Lung (tissue), 12 donors: Measurements from ENCODE around the gene MAGI2. TPM values are rescaled to one million over a fixed set of nuclear protein-coding genes. Genes with fewer than 3 reads are reported as not detected.
A peak's percentile ranks its signal among the peaks of the same experiment; 100 is the strongest.

Experiments used
- ATAC-seq: fragments of 200-7000 bp; cut with Tn5 transposase; one replicate; pipeline ENCODE4 v1.9.1; 2020; ENCODE audit warnings: moderate number of reproducible peaks; ENCODE audit not compliant: insufficient read depth, low FRiP score
- DNase-seq, 3 donors: peaks; one replicate each; pipeline ENCODE4 v3.0.0-alpha.2; 2013 to 2017
- H3K27ac ChIP-seq, 2 donors: one replicate each; pipeline ENCODE4 v1.5.1; 2013; ENCODE audit warnings: mild to moderate bottlenecking in 2 of 2, moderate library complexity in 2 of 2, control low read depth in 1 of 2, inconsistent platforms in 1 of 2, low read depth in 1 of 2, low read length in 1 of 2
- H3K27me3 ChIP-seq, 3 donors: one replicate each; pipeline ENCODE4 v1.5.1; 2013; ENCODE audit warnings: low read length in 2 of 3; ENCODE audit not compliant: control insufficient read depth in 3 of 3, insufficient read depth in 3 of 3
- H3K36me3 ChIP-seq, 4 donors: one replicate each; pipeline ENCODE4 v1.5.1; 2013; ENCODE audit warnings: low read length in 4 of 4, mild to moderate bottlenecking in 1 of 4, moderate library complexity in 1 of 4; ENCODE audit not compliant: control insufficient read depth in 4 of 4, insufficient read depth in 4 of 4
- H3K4me1 ChIP-seq, 5 donors: one replicate each; pipeline ENCODE4 v1.5.1; 2013; ENCODE audit warnings: low read length in 5 of 5, mild to moderate bottlenecking in 2 of 5, moderate library complexity in 1 of 5; ENCODE audit not compliant: control insufficient read depth in 5 of 5, insufficient read depth in 5 of 5
- H3K4me3 ChIP-seq: one replicate; pipeline ENCODE4 v1.5.1; 2013; ENCODE audit warnings: mild to moderate bottlenecking, control low read depth, moderate library complexity
- H3K9ac ChIP-seq, 2 donors: one replicate each; pipeline ENCODE4 v1.5.1; 2013; ENCODE audit warnings: low read length in 2 of 2, control low read depth in 1 of 2; ENCODE audit not compliant: insufficient read depth in 1 of 2
- H3K9me3 ChIP-seq, 4 donors: one replicate each; pipeline ENCODE4 v1.5.1; 2013; ENCODE audit warnings: low read length in 3 of 4, mild to moderate bottlenecking in 1 of 4, moderate library complexity in 1 of 4; ENCODE audit not compliant: control insufficient read depth in 4 of 4, insufficient read depth in 3 of 4
- CTCF ChIP-seq: IDR thresholded peaks from 2 replicates; pipeline ENCODE4 v1.5.1; 2012; ENCODE audit warnings: mild to moderate bottlenecking; ENCODE audit errors: control extremely low read depth, extremely low read depth
- WGBS, 2 donors: extraction: QIAGEN DNeasy Blood & Tissue Kit; methylation state at CpG; one replicate each; pipeline ENCODE4 v1.1.7; 2013; 5-methylcytosine and 5-hydroxymethylcytosine counted together
- polyA plus RNA-seq, 2 donors: library from polyadenylated mRNA; stranded (reverse); fragments of 200-250 nt; gene quantifications; one replicate each; pipeline ENCODE4 v1.2.1, GENCODE V29; 2013
- total RNA-seq, 2 donors: library from RNA; depleted of rRNA in 1 of 2; stranded (reverse); fragments of >200 nt in 1 of 2; gene quantifications; one replicate each; pipeline ENCODE4 v1.2.1, GENCODE V29; 2014 to 2021
- donor health status: control.
- donor health status: control.
- donor health status: Bipolar disorder and iron deficiency.
- donor health status: healthy.
- donor health status: DM: yes; HTN: yes; CAD: no.

MAGI2 gene
- total and polyA plus RNA-seq, 4 donors, result 0.94 to 18.0 (median 5.3) TPM

GRCh38 chr7:78203042-78203720 lies 1250.3 kb downstream of the MAGI2 start:
- Histone ChIP-seq H3K27ac (no peak overlapping the region), H3K9ac (no peak overlapping the region), H3K4me1 (no peaks in the 10 kb centered on the region), H3K27me3 (no peaks in the 10 kb centered on the region), H3K9me3 (no peaks in the 10 kb centered on the region), H3K4me3 (no peak overlapping the region), H3K36me3 (no peaks in the 10 kb centered on the region)
- no peak for TF ChIP-seq CTCF
- DNase-seq, result no peak
- WGBS, 2 donors, result 93 to 94% methylated on average over 7 of the region's 7 CpGs
- ATAC-seq, result no peak

- Histone ChIP-seq H3K9ac (no peak overlapping the region), H3K27me3 (no peaks in the 10 kb centered on the region), H3K4me1 (peaks cover 2 to 27% (median 4%) of the 10 kb centered on the region in 5 donors), H3K36me3 (no peaks in the 10 kb centered on the region), H3K27ac (no peak overlapping the region), H3K9me3 (no peaks in the 10 kb centered on the region), H3K4me3 (no peak overlapping the region)
- DNase-seq (no peak), ATAC-seq (no peak)
- WGBS, 2 donors, result 95 to 96% methylated on average over 3 of the region's 3 CpGs
- no peak for TF ChIP-seq CTCF
Observed at GRCh38 chr7:78198756-78199155, 1254.7 kb downstream of the MAGI2 start.

GRCh38 chr7:78197447-78197846 lies 1256.0 kb downstream of the MAGI2 start:
- 88 to 89% methylated on average over 1 of the region's 1 CpG for WGBS, 2 donors
- H3K27me3 ChIP-seq, result no peaks in the 10 kb centered on the region
- TF ChIP-seq CTCF, result no peak
- H3K9me3 ChIP-seq, result no peaks in the 10 kb centered on the region
- no peak overlapping the region for H3K4me3 ChIP-seq
- no peak overlapping the region for H3K27ac ChIP-seq
- H3K36me3 ChIP-seq, result no peaks in the 10 kb centered on the region
- peaks cover 2 to 35% (median 4%) of the 10 kb centered on the region in 5 donors for H3K4me1 ChIP-seq
- no peak overlapping the region for H3K9ac ChIP-seq
- DNase-seq (peak in 1 of 3 donors; percentile 48), ATAC-seq (no peak)

- Histone ChIP-seq H3K4me1 (peaks cover 2 to 46% (median 4%) of the 10 kb centered on the region in 5 donors), H3K27ac (no peak overlapping the region), H3K27me3 (no peaks in the 10 kb centered on the region), H3K4me3 (no peak overlapping the region), H3K9ac (no peak overlapping the region), H3K36me3 (no peaks in the 10 kb centered on the region), H3K9me3 (no peaks in the 10 kb centered on the region)
- no peak for ATAC-seq
- WGBS, 2 donors, result 75 to 82% methylated on average over 6 of the region's 6 CpGs
- TF ChIP-seq CTCF, result no peak
- peak; percentile 40 to 97 (median 91) for DNase-seq
Observed at GRCh38 chr7:78195281-78195680, 1258.2 kb downstream of the MAGI2 start.
